Measurements from ENCODE around the gene ZDHHC7.
A peak's percentile ranks its signal among the peaks of the same experiment; 100 is the strongest.
"Not testable (repeated sequence)": the region's sequence is repeated elsewhere in the genome, so short reads cannot be mapped to it uniquely, and the experiment has no call there.

ZDHHC7 gene

DNA sequence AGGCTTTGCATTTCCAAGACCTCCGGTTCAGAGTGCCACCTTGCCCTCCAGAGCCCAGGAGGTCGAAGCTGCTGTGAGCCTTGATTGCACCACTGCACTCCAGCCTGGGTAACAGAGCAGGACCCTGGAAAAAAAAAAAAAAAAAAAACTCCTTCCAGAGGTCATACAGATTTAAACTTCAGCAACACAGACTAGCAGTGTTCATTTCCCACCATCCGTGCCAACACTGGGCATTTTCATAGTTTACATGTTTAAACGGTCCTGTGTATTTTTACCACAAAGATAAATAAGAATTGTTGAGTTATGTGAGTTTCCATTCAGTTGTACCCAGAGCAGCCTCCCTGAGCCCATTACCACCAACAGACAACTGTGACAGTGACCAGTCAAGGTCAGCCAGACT, 50.4 kb downstream of the ZDHHC7 start:
- DNase-seq: no peak

DNA sequence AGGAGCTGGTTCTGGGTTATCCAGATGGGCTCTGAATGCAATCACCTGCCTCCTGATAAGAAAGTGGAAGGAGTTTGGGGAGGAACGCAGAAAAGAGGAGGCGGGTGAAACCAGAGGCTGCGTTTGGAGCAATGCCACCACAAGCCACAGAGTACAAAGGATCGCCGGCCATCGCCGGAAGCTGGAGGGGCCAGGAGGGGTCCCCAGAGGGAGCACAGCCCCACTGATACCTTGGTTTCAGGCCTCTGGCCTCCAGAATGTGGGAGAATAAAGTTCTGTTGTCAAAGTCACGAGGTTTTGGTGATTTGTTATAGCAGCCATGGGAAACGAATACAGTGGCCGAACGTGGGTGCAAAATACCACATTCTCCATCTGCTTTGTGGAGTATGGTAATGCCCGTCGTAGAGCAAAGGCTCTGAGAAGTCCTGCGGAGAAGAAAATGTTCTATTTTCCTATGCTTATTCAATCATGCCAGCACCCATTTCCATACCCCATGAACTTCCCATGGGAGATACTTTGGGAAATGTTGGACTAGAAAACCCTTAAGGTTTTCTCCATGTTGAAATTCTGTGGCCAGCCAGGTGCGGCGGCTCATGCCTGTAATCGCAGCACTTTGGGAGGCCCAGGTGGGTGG, 51.4 kb downstream of the ZDHHC7 start:
- no peak for DNase-seq

- no peak for DNase-seq
Measured at GRCh38 chr16:84959045-84959576, 52.2 kb downstream of the ZDHHC7 start.

DNA sequence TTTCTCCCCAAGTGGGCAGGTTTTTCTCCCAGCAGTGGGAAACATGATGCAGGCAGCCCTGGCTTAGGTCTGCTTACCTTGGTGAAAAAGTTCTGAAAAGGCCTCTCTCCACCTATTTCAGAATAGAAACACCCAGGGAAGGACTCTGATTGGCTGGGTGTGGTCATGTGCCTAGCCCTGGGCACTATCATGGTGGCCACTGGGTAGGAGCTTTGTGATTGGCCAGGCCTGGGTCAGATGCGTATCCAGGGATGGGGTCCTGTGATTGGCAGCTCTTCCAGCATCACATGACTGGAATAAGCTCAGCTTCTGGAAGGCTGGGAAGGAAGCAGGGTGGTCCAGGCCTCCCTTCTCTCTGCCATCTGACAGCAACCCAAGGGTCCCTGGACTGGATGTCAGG, 53.5 kb downstream of the ZDHHC7 start:
- no peak for DNase-seq

GRCh38 chr16:84957192-84957591, 54.1 kb downstream of the ZDHHC7 start:
- no peak for DNase-seq

GRCh38 chr16:84955427-84955826, 55.9 kb downstream of the ZDHHC7 start:
- no peak for DNase-seq

- DNase-seq: no peak
Measured at GRCh38 chr16:84953190-84953746, 58.1 kb downstream of the ZDHHC7 start.

GRCh38 chr16:84952335-84953189, 58.8 kb downstream of the ZDHHC7 start:
- peak; percentile 81 for DNase-seq

- DNase-seq: peak; percentile 26
Measured at GRCh38 chr16:84950906-84951305, 60.4 kb downstream of the ZDHHC7 start.

GRCh38 chr16:84949772-84950436, 61.4 kb downstream of the ZDHHC7 start:
- DNase-seq: no peak

GRCh38 chr16:84948851-84949610, 62.3 kb downstream of the ZDHHC7 start:
- no peak for DNase-seq

- DNase-seq: no peak
Measured at GRCh38 chr16:84947996-84948850, 63.1 kb downstream of the ZDHHC7 start.

DNA sequence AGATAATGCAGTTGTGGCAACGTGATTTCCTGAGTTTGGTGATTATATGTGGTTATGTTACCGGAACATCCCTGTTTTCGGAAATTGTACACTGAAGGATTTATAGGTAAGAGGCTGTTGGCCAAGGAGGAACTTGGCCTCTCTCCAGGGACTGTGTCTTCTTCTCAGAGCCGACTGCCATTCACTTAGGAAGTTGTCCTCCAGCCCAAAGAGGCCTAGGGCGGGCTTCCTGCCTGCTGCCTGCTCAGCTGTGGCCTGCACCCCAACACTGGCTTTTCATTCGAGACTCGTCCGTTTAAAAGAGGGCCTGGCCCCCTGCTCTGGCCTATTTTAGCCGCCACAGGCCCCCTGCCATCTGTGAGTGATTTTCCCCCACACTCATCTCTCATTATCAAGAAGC, 64.3 kb downstream of the ZDHHC7 start:
- no peak for DNase-seq

DNA sequence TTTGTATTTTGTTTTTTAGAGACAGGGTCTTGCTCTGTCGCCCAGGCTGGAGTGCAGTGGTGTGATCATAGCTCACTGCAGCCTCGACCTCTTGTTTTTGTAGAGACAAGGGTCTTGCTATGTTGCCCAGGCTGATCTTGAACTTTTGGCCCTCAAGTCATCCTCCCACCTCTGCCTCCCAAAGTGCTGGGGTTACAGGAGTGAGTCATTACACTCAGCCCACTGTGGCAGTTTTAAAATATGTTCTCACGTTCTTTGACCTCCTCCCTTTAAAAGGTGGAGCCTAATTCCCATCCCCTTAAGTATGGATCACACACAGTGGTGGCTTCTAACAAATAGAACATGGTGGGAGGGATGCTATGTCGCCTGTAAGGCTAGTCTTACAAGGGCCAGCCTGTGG, 67.7 kb downstream of the ZDHHC7 start:
- DNase-seq: peak; percentile 13

DNA sequence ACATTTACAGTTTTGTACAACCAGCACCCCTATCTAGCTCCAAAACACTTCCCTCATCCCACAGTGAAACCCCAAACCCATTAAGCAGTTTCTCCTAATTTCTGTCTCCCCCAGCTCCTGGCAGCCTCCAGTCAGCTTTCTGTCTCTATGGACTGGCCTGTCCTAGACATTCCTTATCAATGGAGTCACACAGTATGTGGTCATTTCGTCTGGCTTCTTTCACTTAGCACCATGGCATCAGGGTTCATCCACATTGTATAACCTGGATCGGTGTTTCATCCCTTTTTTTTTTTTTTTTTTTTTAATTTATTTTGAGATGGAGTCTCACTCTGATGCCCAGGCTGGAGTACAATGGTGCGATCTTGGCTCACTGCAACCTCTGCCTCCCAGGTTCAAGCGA, 68.5 kb downstream of the ZDHHC7 start:
- DNase-seq: peak; percentile 52

- peak; percentile 42 for DNase-seq
Measured at GRCh38 chr16:84941921-84942320, 69.4 kb downstream of the ZDHHC7 start.

- peak; percentile 72 for DNase-seq
Measured at GRCh38 chr16:84940670-84941551, 70.4 kb downstream of the ZDHHC7 start.

DNA sequence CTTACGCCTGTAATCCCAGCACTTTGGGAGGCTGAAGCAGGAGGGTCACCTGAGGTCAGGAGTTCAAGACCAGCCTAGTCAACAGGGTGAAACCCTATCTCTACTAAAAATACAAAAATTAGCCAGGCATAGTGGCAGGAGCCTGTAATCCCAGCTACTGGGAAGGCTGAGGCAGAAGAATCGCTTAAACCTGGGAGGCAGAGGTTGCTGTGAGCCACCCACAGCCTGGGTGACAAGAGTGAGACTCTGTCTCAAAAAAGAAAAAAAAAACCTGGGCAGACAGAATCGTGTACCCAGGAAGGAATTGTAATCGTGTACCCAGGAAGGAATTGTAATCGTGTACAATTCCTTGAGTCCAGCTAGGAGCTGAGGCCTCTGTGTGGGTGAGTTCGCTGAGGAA, 72.7 kb downstream of the ZDHHC7 start:
- DNase-seq: not testable (repeated sequence)

DNA sequence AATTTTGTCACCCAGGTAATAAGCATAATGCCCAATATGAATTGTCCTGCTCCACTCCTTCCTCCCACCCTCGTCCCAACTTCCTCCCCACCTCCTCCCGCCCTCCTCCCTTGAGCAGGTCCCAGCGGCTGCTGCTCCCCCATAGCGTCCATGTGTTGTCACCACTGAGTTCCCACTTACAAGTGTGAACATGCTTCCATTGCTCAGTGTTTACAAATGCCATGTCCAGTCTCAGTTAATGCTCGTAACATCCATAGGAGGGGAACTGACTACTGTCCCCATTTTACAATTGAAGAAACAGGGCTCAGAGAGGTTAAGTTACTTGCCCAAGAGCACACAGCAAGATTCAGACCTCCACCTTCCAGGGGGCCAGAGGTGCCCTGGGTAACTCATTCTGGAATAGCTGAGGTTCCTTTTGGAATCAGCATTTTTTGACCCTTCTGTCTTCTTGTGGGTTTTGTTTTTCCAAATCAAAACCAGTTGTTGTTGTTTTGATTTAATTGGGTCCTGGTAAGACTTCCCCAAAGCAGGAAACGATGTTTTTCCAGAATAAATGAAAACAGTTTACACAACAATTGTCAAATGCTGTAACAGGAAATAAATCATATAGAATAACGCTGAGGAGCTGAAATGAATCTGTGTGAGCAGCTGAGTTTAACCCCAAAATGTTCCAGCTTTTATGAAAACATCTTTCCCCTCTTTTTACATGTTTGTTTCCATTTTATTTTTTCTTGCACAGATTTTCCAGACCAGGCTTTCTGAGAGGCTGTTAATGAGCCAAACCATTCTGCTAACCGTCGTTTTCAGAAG, 73.9 kb downstream of the ZDHHC7 start:
- DNase-seq: no peak
